ENCODE data around the gene QPCTL. TPM values are rescaled to one million over a fixed set of nuclear protein-coding genes. Genes with fewer than 3 reads are reported as not detected.
A peak's percentile ranks its signal among the peaks of the same experiment; 100 is the strongest.

QPCTL gene
- polyA plus RNA-seq, 1 of the 3 experiments (the other 2 are of a cell fraction) = 17.6 TPM

DNA sequence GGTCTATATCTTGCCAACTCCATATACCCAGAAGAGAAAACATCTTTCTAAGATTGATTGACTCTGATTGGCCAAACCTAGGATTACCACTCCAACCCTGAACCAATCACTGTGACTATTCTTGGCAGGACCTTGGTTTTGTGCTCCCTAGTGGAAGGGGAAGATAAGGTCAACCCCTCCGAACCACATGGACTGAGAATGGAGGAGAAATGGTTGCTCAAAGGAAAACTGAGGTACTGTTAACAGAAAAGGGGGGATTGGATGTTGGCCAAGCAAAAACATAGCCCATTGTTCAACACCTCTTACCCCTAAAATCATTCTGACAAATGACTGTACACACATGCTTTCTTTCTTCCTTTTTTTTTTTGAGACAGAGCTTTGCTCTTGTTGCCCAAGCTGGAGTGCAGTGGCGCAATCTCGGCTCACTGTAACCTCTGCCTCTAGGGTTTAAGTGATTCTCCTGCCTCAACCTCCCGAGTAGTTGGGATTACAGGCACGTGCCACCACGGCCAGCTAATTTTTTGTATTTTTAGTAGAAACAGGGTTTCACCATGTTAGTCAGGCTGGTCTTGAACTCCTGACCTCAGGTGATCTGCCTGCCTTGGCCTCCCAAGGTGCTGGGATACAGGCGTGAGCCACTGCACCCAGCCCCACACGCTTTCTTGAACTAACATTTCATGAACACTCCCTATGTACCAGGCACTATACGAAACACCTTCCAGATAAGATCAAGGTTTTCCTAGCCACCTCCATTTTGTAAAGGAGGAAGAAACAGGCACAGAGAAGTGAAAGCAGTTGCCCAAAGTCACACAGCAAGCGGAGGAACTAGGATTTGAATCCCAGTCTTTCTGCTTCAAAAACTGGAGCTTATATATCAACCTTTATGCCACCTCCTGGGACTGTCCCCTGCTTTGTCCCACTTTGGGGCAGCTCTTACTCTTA is 47.3 kb downstream of the QPCTL start:
- TF ChIP-seq JUND (IDR thresholded peaks at IDR 0.05) = no peak
- TF ChIP-seq, protein P1, sequence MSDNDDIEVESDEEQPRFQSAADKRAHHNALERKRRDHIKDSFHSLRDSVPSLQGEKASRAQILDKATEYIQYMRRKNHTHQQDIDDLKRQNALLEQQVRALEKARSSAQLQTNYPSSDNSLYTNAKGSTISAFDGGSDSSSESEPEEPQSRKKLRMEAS (IDR thresholded peaks at IDR 0.05; ENCODE audit: low read depth) = no peak
- TF ChIP-seq TAF1 (IDR thresholded peaks at IDR 0.05; ENCODE audit: borderline replicate concordance, low read depth, low read length) = no peak
- no peak for TF ChIP-seq RCOR1 (IDR thresholded peaks at IDR 0.05; ENCODE audit: low read length)
- TF ChIP-seq ELF1 (IDR thresholded peaks at IDR 0.05) = no peak
- no peak for TF ChIP-seq FOXJ3 (CRISPR knock-in tag; IDR thresholded peaks at IDR 0.05)
- TF ChIP-seq, protein P2, sequence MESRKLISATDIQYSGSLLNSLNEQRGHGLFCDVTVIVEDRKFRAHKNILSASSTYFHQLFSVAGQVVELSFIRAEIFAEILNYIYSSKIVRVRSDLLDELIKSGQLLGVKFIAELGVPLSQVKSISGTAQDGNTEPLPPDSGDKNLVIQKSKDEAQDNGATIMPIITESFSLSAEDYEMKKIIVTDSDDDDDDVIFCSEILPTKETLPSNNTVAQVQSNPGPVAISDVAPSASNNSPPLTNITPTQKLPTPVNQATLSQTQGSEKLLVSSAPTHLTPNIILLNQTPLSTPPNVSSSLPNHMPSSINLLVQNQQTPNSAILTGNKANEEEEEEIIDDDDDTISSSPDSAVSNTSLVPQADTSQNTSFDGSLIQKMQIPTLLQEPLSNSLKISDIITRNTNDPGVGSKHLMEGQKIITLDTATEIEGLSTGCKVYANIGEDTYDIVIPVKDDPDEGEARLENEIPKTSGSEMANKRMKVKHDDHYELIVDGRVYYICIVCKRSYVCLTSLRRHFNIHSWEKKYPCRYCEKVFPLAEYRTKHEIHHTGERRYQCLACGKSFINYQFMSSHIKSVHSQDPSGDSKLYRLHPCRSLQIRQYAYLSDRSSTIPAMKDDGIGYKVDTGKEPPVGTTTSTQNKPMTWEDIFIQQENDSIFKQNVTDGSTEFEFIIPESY (IDR thresholded peaks at IDR 0.05; ENCODE audit: borderline replicate concordance, low read depth) = no peak
- TF ChIP-seq GABPA (IDR thresholded peaks at IDR 0.05; ENCODE audit: low read depth) = no peak
- TF ChIP-seq EZH2phosphoT487 (IDR thresholded peaks at IDR 0.05; ENCODE audit: borderline replicate concordance, low read depth) = no peak
- TF ChIP-seq, protein P3, sequence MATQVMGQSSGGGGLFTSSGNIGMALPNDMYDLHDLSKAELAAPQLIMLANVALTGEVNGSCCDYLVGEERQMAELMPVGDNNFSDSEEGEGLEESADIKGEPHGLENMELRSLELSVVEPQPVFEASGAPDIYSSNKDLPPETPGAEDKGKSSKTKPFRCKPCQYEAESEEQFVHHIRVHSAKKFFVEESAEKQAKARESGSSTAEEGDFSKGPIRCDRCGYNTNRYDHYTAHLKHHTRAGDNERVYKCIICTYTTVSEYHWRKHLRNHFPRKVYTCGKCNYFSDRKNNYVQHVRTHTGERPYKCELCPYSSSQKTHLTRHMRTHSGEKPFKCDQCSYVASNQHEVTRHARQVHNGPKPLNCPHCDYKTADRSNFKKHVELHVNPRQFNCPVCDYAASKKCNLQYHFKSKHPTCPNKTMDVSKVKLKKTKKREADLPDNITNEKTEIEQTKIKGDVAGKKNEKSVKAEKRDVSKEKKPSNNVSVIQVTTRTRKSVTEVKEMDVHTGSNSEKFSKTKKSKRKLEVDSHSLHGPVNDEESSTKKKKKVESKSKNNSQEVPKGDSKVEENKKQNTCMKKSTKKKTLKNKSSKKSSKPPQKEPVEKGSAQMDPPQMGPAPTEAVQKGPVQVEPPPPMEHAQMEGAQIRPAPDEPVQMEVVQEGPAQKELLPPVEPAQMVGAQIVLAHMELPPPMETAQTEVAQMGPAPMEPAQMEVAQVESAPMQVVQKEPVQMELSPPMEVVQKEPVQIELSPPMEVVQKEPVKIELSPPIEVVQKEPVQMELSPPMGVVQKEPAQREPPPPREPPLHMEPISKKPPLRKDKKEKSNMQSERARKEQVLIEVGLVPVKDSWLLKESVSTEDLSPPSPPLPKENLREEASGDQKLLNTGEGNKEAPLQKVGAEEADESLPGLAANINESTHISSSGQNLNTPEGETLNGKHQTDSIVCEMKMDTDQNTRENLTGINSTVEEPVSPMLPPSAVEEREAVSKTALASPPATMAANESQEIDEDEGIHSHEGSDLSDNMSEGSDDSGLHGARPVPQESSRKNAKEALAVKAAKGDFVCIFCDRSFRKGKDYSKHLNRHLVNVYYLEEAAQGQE (IDR thresholded peaks at IDR 0.05; ENCODE audit: low read depth, low read length) = no peak
- TF ChIP-seq, protein P4, sequence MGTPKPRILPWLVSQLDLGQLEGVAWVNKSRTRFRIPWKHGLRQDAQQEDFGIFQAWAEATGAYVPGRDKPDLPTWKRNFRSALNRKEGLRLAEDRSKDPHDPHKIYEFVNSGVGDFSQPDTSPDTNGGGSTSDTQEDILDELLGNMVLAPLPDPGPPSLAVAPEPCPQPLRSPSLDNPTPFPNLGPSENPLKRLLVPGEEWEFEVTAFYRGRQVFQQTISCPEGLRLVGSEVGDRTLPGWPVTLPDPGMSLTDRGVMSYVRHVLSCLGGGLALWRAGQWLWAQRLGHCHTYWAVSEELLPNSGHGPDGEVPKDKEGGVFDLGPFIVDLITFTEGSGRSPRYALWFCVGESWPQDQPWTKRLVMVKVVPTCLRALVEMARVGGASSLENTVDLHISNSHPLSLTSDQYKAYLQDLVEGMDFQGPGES (IDR thresholded peaks at IDR 0.05; ENCODE audit: low read depth, low read length) = no peak
- TF ChIP-seq, protein P5, sequence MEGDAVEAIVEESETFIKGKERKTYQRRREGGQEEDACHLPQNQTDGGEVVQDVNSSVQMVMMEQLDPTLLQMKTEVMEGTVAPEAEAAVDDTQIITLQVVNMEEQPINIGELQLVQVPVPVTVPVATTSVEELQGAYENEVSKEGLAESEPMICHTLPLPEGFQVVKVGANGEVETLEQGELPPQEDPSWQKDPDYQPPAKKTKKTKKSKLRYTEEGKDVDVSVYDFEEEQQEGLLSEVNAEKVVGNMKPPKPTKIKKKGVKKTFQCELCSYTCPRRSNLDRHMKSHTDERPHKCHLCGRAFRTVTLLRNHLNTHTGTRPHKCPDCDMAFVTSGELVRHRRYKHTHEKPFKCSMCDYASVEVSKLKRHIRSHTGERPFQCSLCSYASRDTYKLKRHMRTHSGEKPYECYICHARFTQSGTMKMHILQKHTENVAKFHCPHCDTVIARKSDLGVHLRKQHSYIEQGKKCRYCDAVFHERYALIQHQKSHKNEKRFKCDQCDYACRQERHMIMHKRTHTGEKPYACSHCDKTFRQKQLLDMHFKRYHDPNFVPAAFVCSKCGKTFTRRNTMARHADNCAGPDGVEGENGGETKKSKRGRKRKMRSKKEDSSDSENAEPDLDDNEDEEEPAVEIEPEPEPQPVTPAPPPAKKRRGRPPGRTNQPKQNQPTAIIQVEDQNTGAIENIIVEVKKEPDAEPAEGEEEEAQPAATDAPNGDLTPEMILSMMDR (IDR thresholded peaks at IDR 0.05) = no peak
- TF ChIP-seq RAD21 (IDR thresholded peaks at IDR 0.05; ENCODE audit: low read length) = no peak
- TF ChIP-seq SIN3A (IDR thresholded peaks at IDR 0.05; ENCODE audit: borderline replicate concordance, low read depth, low read length) = no peak
- TF ChIP-seq, protein P6, sequence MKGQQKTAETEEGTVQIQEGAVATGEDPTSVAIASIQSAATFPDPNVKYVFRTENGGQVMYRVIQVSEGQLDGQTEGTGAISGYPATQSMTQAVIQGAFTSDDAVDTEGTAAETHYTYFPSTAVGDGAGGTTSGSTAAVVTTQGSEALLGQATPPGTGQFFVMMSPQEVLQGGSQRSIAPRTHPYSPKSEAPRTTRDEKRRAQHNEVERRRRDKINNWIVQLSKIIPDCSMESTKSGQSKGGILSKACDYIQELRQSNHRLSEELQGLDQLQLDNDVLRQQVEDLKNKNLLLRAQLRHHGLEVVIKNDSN (IDR thresholded peaks at IDR 0.05; ENCODE audit: borderline replicate concordance, low read depth) = no peak
- no peak for TF ChIP-seq TCF12 (IDR thresholded peaks at IDR 0.05)
- TF ChIP-seq, protein P7, sequence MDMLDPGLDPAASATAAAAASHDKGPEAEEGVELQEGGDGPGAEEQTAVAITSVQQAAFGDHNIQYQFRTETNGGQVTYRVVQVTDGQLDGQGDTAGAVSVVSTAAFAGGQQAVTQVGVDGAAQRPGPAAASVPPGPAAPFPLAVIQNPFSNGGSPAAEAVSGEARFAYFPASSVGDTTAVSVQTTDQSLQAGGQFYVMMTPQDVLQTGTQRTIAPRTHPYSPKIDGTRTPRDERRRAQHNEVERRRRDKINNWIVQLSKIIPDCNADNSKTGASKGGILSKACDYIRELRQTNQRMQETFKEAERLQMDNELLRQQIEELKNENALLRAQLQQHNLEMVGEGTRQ (IDR thresholded peaks at IDR 0.05; ENCODE audit: borderline replicate concordance, low read depth, low read length) = no peak
- TF ChIP-seq MXI1 (IDR thresholded peaks at IDR 0.05; ENCODE audit: low read depth, low read length) = no peak
- H3K4me2 ChIP-seq = no peak overlapping the region
- H2AFZ ChIP-seq (ENCODE audit: low read depth) = 0 out of 2 replicates have a peak overlapping the region, but pooled peaks have one; percentile 41
- H3K4me1 ChIP-seq (ENCODE audit: control insufficient read depth in 1 of 2, insufficient read depth in 2 of 2, low read depth in 1 of 2, low read length in 1 of 2) = no peaks in the 10 kb centered on the region
- ChIA-PET CTCF (interaction anchor here (1.4 to 1.9 kb wide), 4 partner anchors 9 to 84 kb away, joined by 3 to 6 read pairs (median 4); partner anchors contain the start of gene FBXO46), POLR2A (no interaction called here)
- no peaks in the 10 kb centered on the region for H3K36me3 ChIP-seq (replicated peaks in 1 of 2; ENCODE audit: control insufficient read depth in 1 of 2, insufficient read depth in 2 of 2, low read length in 1 of 2)
- no peaks in the 10 kb centered on the region; the same call in 1 of the 2 replicates for H3K27me3 ChIP-seq (ENCODE audit: insufficient read depth)
- H3K9ac ChIP-seq = no peak overlapping the region
- WGBS (ENCODE audit: low lambda C conversion rate) = 84% methylated on average over 10 of the region's 10 CpGs
- H4K20me1 ChIP-seq (ENCODE audit: insufficient read depth) = no peaks in the 10 kb centered on the region
- no peak overlapping the region for H3K4me3 ChIP-seq (ENCODE audit: low read depth in 2 of 2, low read length in 1 of 2)
- no peaks in the 10 kb centered on the region for H3K9me3 ChIP-seq
- no peaks in the 10 kb centered on the region for H3K79me2 ChIP-seq (ENCODE audit: insufficient read depth)
- no peak overlapping the region for H3K27ac ChIP-seq (ENCODE audit: low read depth in 2 of 2, low read length in 1 of 2)
- no peaks in the 10 kb centered on the region for H3F3A ChIP-seq (replicated peaks; ENCODE audit: insufficient read depth)
- no peak for DNase-seq
- H3K9me2 ChIP-seq = no peaks in the 10 kb centered on the region

Measured in SK-N-SH (cell line).